Measurements from ENCODE around the gene HAAO. TPM values are rescaled to one million over a fixed set of nuclear protein-coding genes. Genes with fewer than 3 reads are reported as not detected.
A peak's percentile ranks its signal among the peaks of the same experiment; 100 is the strongest.
"Not testable (repeated sequence)": the region's sequence is repeated elsewhere in the genome, so short reads cannot be mapped to it uniquely, and the experiment has no call there.

The HAAO gene
- total RNA-seq, 1 donor from 2014 or later: 19.0 TPM

- DNase-seq (ENCODE audit: low spot score): peak; percentile 38
Observed at GRCh38 chr2:42752314-42752713, 40.1 kb downstream of the HAAO start.

GRCh38 chr2:42748840-42749239, 43.5 kb downstream of the HAAO start:
- no peak for DNase-seq (ENCODE audit: low spot score)

- no peak for DNase-seq (ENCODE audit: low spot score)
Observed at GRCh38 chr2:42747422-42747821, 45.0 kb downstream of the HAAO start.

- peak; percentile 54 for DNase-seq (ENCODE audit: low spot score)
Observed at GRCh38 chr2:42744545-42745082, 47.8 kb downstream of the HAAO start.

GRCh38 chr2:42743659-42743990, 48.8 kb downstream of the HAAO start:
- no peak for DNase-seq (ENCODE audit: low spot score)

GRCh38 chr2:42742740-42743658, 49.4 kb downstream of the HAAO start:
- no peak for DNase-seq (ENCODE audit: low spot score)

GRCh38 chr2:42741140-42741539, 51.2 kb downstream of the HAAO start:
- DNase-seq (ENCODE audit: low spot score): no peak

GRCh38 chr2:42736598-42737322, 55.6 kb downstream of the HAAO start:
- DNase-seq (ENCODE audit: low spot score): no peak

- no peak for DNase-seq (ENCODE audit: low spot score)
Observed at GRCh38 chr2:42733852-42734251, 58.5 kb downstream of the HAAO start.

- not testable (repeated sequence) for DNase-seq (ENCODE audit: low spot score)
Observed at GRCh38 chr2:42731316-42731715, 61.1 kb downstream of the HAAO start.

- DNase-seq (ENCODE audit: low spot score): no peak
Observed at GRCh38 chr2:42726680-42727079, 65.7 kb downstream of the HAAO start.

- no peak for DNase-seq (ENCODE audit: low spot score)
Observed at GRCh38 chr2:42725657-42726056, 66.7 kb downstream of the HAAO start.

GRCh38 chr2:42724886-42725285, 67.5 kb downstream of the HAAO start:
- no peak for DNase-seq (ENCODE audit: low spot score)

- DNase-seq (ENCODE audit: low spot score): no peak
Observed at GRCh38 chr2:42723465-42723864, 68.9 kb downstream of the HAAO start.

- peak; percentile 91 for DNase-seq (ENCODE audit: low spot score)
Observed at GRCh38 chr2:42722320-42723190, 69.8 kb downstream of the HAAO start.

GRCh38 chr2:42721898-42722297, 70.5 kb downstream of the HAAO start:
- peak; percentile 42 for DNase-seq (ENCODE audit: low spot score)

Other genes starting within 250 kb of the HAAO start
- 23.8 TPM for gene MTA3, start 224.0 kb downstream of the HAAO start, total RNA-seq (ENCODE audit: insufficient read depth, low replicate concordance)
- 3.9 TPM for gene OXER1, start 28.4 kb downstream of the HAAO start, total RNA-seq (ENCODE audit: insufficient read depth, low replicate concordance)

All from umbilical cord (tissue), 2 donors.